GM23248 (cell line): ENCODE data around the gene KCNQ1OT1.

Experiments
- EZH2 ChIP-seq: fragments of 200-600 bp; sonication (generic); IDR thresholded peaks from 2 replicates; pipeline ENCODE4 v1.6.1; 2018; ENCODE audit warnings: antibody characterized with exemption, mild to moderate bottlenecking; ENCODE audit not compliant: insufficient read depth, poor library complexity, severe bottlenecking
- EZH2phosphoT487 ChIP-seq: fragments of 200-600 bp; sonication (generic); IDR thresholded peaks from 2 replicates; pipeline ENCODE4 v1.6.1; 2018; ENCODE audit warnings: antibody characterized with exemption, moderate library complexity, mild to moderate bottlenecking, low read depth; ENCODE audit not compliant: insufficient read depth

- TF ChIP-seq EZH2phosphoT487 (no peak), EZH2 (no peak)
Observed at GRCh38 chr11:2574553-2575535, 125.0 kb downstream of the KCNQ1OT1 start.
